Liver (tissue), 9 donors: Measurements from ENCODE around the gene LRP5. TPM values are rescaled to one million over a fixed set of nuclear protein-coding genes. Genes with fewer than 3 reads are reported as not detected.

Experiments used
- DNase-seq: peaks from one replicate; pipeline ENCODE4 v3.0.0-alpha.2; 2017; ENCODE audit warnings: low spot score
- H3K27ac ChIP-seq, 2 donors: one replicate each; pipeline ENCODE4 v1.7.0; 2013; ENCODE audit warnings: inconsistent platforms in 2 of 2, low read length in 2 of 2, control low read depth in 1 of 2, low read depth in 1 of 2, mild to moderate bottlenecking in 1 of 2
- H3K27me3 ChIP-seq, 4 donors: one replicate each; pipeline versions ENCODE4 v1.6.1 to v1.7.0; 2013; ENCODE audit warnings: low read length in 3 of 4, inconsistent platforms in 1 of 4, mild to moderate bottlenecking in 1 of 4, moderate library complexity in 1 of 4; ENCODE audit not compliant: control insufficient read depth in 4 of 4, insufficient read depth in 4 of 4
- H3K36me3 ChIP-seq, 4 donors: one replicate each; pipeline versions ENCODE4 v1.6.1 to v1.7.0; 2013; ENCODE audit warnings: low read length in 3 of 4, mild to moderate bottlenecking in 3 of 4, low read depth in 1 of 4, moderate library complexity in 1 of 4; ENCODE audit not compliant: control insufficient read depth in 4 of 4, insufficient read depth in 3 of 4
- H3K4me1 ChIP-seq, 4 donors: one replicate each; pipeline versions ENCODE4 v1.6.1 to v1.7.0; 2013; ENCODE audit warnings: low read length in 3 of 4, mild to moderate bottlenecking in 3 of 4, moderate library complexity in 1 of 4; ENCODE audit not compliant: control insufficient read depth in 4 of 4, insufficient read depth in 4 of 4
- H3K4me3 ChIP-seq, 3 donors: one replicate each; pipeline versions ENCODE4 v1.6.1 to v1.7.0; 2013; ENCODE audit warnings: low read length in 3 of 3, control low read depth in 1 of 3, low read depth in 1 of 3, mild to moderate bottlenecking in 1 of 3
- H3K9ac ChIP-seq, 2 donors: one replicate each; pipeline ENCODE4 v1.7.0; 2013; ENCODE audit warnings: low read length in 2 of 2, mild to moderate bottlenecking in 2 of 2, moderate library complexity in 2 of 2, control low read depth in 1 of 2, low read depth in 1 of 2
- H3K9me3 ChIP-seq, 4 donors: one replicate each; pipeline versions ENCODE4 v1.6.1 to v1.7.0; 2013; ENCODE audit warnings: low read length in 3 of 4; ENCODE audit not compliant: control insufficient read depth in 4 of 4
- EGR1 ChIP-seq, 2 donors: IDR thresholded peaks; 2 replicates each; pipeline ENCODE4 v1.6.1; 2016 to 2018; ENCODE audit warnings: antibody characterized with exemption in 2 of 2, low read depth in 2 of 2
- FOXA1 ChIP-seq: IDR thresholded peaks from 2 replicates; pipeline ENCODE4 v1.6.1; 2016; ENCODE audit warnings: antibody characterized with exemption
- FOXA2 ChIP-seq: IDR thresholded peaks from 2 replicates; pipeline ENCODE4 v1.6.1; 2016; ENCODE audit warnings: antibody characterized with exemption
- GABPA ChIP-seq, 2 donors: IDR thresholded peaks in 1 of 2; conservative IDR thresholded peaks in 1 of 2; 2 replicates each; pipeline ENCODE4 v1.6.1; 2016; ENCODE audit warnings: antibody characterized with exemption in 2 of 2, mild to moderate bottlenecking in 1 of 2, moderate library complexity in 1 of 2
- HNF4A ChIP-seq, 2 donors: conservative IDR thresholded peaks; 2 replicates each; pipeline ENCODE4 v1.6.1; 2016; ENCODE audit warnings: antibody characterized with exemption in 2 of 2, mild to moderate bottlenecking in 2 of 2
- HNF4G ChIP-seq: IDR thresholded peaks from 2 replicates; pipeline ENCODE4 v1.6.1; 2016; ENCODE audit warnings: antibody characterized with exemption
- JUND ChIP-seq, 2 donors: IDR thresholded peaks; 2 replicates each; pipeline ENCODE4 v1.6.1; 2016; ENCODE audit warnings: antibody characterized with exemption in 2 of 2
- MAX ChIP-seq: IDR thresholded peaks from 2 replicates; pipeline ENCODE4 v1.6.1; 2016; ENCODE audit warnings: antibody characterized with exemption
- NR2F2 ChIP-seq: IDR thresholded peaks from 2 replicates; pipeline ENCODE4 v1.6.1; 2016; ENCODE audit warnings: antibody characterized with exemption
- RAD21 ChIP-seq, 2 donors: IDR thresholded peaks; 2 replicates each; pipeline ENCODE4 v1.6.1; 2016; ENCODE audit warnings: antibody characterized with exemption in 2 of 2, mild to moderate bottlenecking in 2 of 2
- RXRA ChIP-seq, 2 donors: IDR thresholded peaks; 2 replicates each; pipeline ENCODE4 v1.6.1; 2017 to 2018; ENCODE audit warnings: antibody characterized with exemption in 2 of 2, mild to moderate bottlenecking in 1 of 2
- SP1 ChIP-seq: IDR thresholded peaks from 2 replicates; pipeline ENCODE4 v1.6.1; 2018; ENCODE audit warnings: antibody characterized with exemption, mild to moderate bottlenecking
- TAF1 ChIP-seq: conservative IDR thresholded peaks from 2 replicates; pipeline ENCODE4 v1.6.1; 2016; ENCODE audit warnings: antibody characterized with exemption, mild to moderate bottlenecking
- YY1 ChIP-seq: IDR thresholded peaks from 2 replicates; pipeline ENCODE4 v1.6.1; 2016; ENCODE audit warnings: antibody characterized with exemption, mild to moderate bottlenecking
- WGBS: extraction: QIAGEN DNeasy Blood & Tissue Kit; methylation state at CpG from one replicate; pipeline ENCODE4 v1.1.7; 2013; 5-methylcytosine and 5-hydroxymethylcytosine counted together
- polyA plus RNA-seq, 2 donors: library from polyadenylated mRNA; stranded (reverse) in 1 of 2; unstranded in 1 of 2; fragments of 200-250 nt in 1 of 2; fragments of >200 nt in 1 of 2; fragmentation: Nextera tagmentation in 1 of 2; extraction: Ambion mirVana in 1 of 2; gene quantifications; one replicate each; pipeline versions ENCODE4 v1.2.1 to v1.2.3, GENCODE V29; 2013 to 2015
- total RNA-seq, 2 donors: library from RNA; depleted of rRNA; stranded (reverse); fragments of >200 nt; gene quantifications; one replicate each; pipeline ENCODE4 v1.2.3, GENCODE V29; 2014
- TF ChIP-seq, protein P1 (sequence below): IDR thresholded peaks from 2 replicates; pipeline ENCODE4 v1.6.1; 2016; ENCODE audit warnings: antibody characterized with exemption, mild to moderate bottlenecking
- TF ChIP-seq, protein P2 (sequence below): IDR thresholded peaks from 2 replicates; pipeline ENCODE4 v1.6.1; 2016; ENCODE audit warnings: antibody characterized with exemption
- TF ChIP-seq, protein P3 (sequence below): IDR thresholded peaks from 2 replicates; pipeline ENCODE4 v1.6.1; 2016; ENCODE audit warnings: antibody characterized with exemption
- TF ChIP-seq, protein P4 (sequence below): fragments of 150-350 bp; IDR thresholded peaks from 2 replicates; pipeline ENCODE4 v1.5.1; 2017; ENCODE audit warnings: improper control_type of control experiment, low read depth, low read length; ENCODE audit not compliant: missing input control
- donor health status: healthy.
- donor health status: healthy.
- donor health status: healthy.
- donor health status: healthy.
- donor health status: healthy.

LRP5 gene
- total and polyA plus RNA-seq, 4 donors, result 48.9 to 99.3 (median 71.3) TPM

GRCh38 chr11:68325907-68326220, 13.5 kb downstream of the LRP5 start (continued):
- TF ChIP-seq HNF4G, result no peak
- TF ChIP-seq RAD21 (IDR thresholded peaks at IDR 0.05), result no peak
- TF ChIP-seq FOXA1, result no peak
- no peak for TF ChIP-seq GABPA (IDR thresholded peaks at IDR 0.05 in 1 of 2, conservative IDR thresholded peaks at IDR 0.05 in 1 of 2)

- Histone ChIP-seq H3K27ac (peak overlapping the region; percentile 76 to 84), H3K9ac (peak overlapping the region in 1 of 2 donors; percentile 5), H3K9me3 (no peaks in the 10 kb centered on the region), H3K4me3 (no peak overlapping the region), H3K27me3 (no peaks in the 10 kb centered on the region), H3K36me3 (no peaks in the 10 kb centered on the region), H3K4me1 (peaks cover 57 to 96% (median 87%) of the 10 kb centered on the region in 4 donors)
- DNase-seq, result peak; percentile 55
- TF ChIP-seq, protein P1, sequence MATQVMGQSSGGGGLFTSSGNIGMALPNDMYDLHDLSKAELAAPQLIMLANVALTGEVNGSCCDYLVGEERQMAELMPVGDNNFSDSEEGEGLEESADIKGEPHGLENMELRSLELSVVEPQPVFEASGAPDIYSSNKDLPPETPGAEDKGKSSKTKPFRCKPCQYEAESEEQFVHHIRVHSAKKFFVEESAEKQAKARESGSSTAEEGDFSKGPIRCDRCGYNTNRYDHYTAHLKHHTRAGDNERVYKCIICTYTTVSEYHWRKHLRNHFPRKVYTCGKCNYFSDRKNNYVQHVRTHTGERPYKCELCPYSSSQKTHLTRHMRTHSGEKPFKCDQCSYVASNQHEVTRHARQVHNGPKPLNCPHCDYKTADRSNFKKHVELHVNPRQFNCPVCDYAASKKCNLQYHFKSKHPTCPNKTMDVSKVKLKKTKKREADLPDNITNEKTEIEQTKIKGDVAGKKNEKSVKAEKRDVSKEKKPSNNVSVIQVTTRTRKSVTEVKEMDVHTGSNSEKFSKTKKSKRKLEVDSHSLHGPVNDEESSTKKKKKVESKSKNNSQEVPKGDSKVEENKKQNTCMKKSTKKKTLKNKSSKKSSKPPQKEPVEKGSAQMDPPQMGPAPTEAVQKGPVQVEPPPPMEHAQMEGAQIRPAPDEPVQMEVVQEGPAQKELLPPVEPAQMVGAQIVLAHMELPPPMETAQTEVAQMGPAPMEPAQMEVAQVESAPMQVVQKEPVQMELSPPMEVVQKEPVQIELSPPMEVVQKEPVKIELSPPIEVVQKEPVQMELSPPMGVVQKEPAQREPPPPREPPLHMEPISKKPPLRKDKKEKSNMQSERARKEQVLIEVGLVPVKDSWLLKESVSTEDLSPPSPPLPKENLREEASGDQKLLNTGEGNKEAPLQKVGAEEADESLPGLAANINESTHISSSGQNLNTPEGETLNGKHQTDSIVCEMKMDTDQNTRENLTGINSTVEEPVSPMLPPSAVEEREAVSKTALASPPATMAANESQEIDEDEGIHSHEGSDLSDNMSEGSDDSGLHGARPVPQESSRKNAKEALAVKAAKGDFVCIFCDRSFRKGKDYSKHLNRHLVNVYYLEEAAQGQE, result peak; percentile 56
- TF ChIP-seq GABPA (IDR thresholded peaks at IDR 0.05 in 1 of 2, conservative IDR thresholded peaks at IDR 0.05 in 1 of 2) (no peak), RXRA (IDR thresholded peaks at IDR 0.05) (peak; percentile 73 to 85), HNF4A (conservative IDR thresholded peaks at IDR 0.05) (peak; percentile 93 to 95), EGR1 (IDR thresholded peaks at IDR 0.05; ENCODE audit: low read depth in 2 of 2) (no peak), SP1 (peak; percentile 82), NR2F2 (no peak), FOXA2 (peak; percentile 48), MAX (peak; percentile 60), JUND (IDR thresholded peaks at IDR 0.05) (no peak), FOXA1 (no peak), HNF4G (peak; percentile 89), RAD21 (IDR thresholded peaks at IDR 0.05) (peak; percentile 7 to 50), TAF1 (no peak), YY1 (peak; percentile 69)
- TF ChIP-seq, protein P2, sequence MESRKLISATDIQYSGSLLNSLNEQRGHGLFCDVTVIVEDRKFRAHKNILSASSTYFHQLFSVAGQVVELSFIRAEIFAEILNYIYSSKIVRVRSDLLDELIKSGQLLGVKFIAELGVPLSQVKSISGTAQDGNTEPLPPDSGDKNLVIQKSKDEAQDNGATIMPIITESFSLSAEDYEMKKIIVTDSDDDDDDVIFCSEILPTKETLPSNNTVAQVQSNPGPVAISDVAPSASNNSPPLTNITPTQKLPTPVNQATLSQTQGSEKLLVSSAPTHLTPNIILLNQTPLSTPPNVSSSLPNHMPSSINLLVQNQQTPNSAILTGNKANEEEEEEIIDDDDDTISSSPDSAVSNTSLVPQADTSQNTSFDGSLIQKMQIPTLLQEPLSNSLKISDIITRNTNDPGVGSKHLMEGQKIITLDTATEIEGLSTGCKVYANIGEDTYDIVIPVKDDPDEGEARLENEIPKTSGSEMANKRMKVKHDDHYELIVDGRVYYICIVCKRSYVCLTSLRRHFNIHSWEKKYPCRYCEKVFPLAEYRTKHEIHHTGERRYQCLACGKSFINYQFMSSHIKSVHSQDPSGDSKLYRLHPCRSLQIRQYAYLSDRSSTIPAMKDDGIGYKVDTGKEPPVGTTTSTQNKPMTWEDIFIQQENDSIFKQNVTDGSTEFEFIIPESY, result no peak
- TF ChIP-seq, protein P3, sequence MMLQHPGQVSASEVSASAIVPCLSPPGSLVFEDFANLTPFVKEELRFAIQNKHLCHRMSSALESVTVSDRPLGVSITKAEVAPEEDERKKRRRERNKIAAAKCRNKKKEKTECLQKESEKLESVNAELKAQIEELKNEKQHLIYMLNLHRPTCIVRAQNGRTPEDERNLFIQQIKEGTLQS, result no peak
- TF ChIP-seq, protein P4, sequence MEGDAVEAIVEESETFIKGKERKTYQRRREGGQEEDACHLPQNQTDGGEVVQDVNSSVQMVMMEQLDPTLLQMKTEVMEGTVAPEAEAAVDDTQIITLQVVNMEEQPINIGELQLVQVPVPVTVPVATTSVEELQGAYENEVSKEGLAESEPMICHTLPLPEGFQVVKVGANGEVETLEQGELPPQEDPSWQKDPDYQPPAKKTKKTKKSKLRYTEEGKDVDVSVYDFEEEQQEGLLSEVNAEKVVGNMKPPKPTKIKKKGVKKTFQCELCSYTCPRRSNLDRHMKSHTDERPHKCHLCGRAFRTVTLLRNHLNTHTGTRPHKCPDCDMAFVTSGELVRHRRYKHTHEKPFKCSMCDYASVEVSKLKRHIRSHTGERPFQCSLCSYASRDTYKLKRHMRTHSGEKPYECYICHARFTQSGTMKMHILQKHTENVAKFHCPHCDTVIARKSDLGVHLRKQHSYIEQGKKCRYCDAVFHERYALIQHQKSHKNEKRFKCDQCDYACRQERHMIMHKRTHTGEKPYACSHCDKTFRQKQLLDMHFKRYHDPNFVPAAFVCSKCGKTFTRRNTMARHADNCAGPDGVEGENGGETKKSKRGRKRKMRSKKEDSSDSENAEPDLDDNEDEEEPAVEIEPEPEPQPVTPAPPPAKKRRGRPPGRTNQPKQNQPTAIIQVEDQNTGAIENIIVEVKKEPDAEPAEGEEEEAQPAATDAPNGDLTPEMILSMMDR, result no peak
- 58% methylated on average over 28 of the region's 28 CpGs for WGBS
These were observed 14.2 kb downstream of the LRP5 start for GRCh38 chr11:68326334-68327215.
